ENCODE data around the gene DCLRE1B.

Gene DCLRE1B

GRCh38 chr1:113917400-113918082, 12.4 kb downstream of the DCLRE1B start:
- no peak for TF ChIP-seq CTCF (IDR thresholded peaks at IDR 0.05; ENCODE audit: insufficient read depth, low read length, poor library complexity, severe bottlenecking)
- DNase-seq (ENCODE audit: extremely low read depth, insufficient read length) = no peak
- peaks cover 3% of the 10 kb centered on the region for H3K36me3 ChIP-seq (ENCODE audit: control insufficient read depth, insufficient read depth, low read length)
- H3K27me3 ChIP-seq (replicated peaks; ENCODE audit: control insufficient read depth, insufficient read depth, low read length) = no peaks in the 10 kb centered on the region
- no peak overlapping the region for H3K4me3 ChIP-seq (replicated peaks; ENCODE audit: low read depth, low read length)

DNA sequence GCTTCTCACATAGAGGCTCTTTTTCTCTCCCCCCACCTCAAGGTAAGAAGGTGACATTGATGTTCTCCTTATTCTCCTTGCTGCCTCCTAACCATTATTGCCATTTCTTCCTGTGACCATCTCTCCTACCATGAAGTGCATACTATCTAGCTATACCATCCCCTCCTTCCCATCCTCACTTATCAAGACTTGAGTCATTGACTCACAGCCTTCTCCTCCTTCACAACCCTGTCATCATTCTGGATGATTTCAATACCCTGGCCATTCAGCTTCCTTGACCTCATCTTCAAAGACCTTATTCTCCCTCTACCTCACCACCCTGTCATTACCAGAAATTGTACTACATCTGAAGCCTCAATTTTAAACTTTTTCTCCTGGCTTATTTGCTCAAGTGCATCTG, 13.1 kb downstream of the DCLRE1B start:
- DNase-seq (ENCODE audit: extremely low read depth, insufficient read length) = no peak
- Histone ChIP-seq H3K4me3 (replicated peaks; ENCODE audit: low read depth, low read length) (no peak overlapping the region), H3K36me3 (ENCODE audit: control insufficient read depth, insufficient read depth, low read length) (no peaks in the 10 kb centered on the region), H3K27me3 (replicated peaks; ENCODE audit: control insufficient read depth, insufficient read depth, low read length) (no peaks in the 10 kb centered on the region)
- no peak for TF ChIP-seq CTCF (IDR thresholded peaks at IDR 0.05; ENCODE audit: insufficient read depth, low read length, poor library complexity, severe bottlenecking)

DNA sequence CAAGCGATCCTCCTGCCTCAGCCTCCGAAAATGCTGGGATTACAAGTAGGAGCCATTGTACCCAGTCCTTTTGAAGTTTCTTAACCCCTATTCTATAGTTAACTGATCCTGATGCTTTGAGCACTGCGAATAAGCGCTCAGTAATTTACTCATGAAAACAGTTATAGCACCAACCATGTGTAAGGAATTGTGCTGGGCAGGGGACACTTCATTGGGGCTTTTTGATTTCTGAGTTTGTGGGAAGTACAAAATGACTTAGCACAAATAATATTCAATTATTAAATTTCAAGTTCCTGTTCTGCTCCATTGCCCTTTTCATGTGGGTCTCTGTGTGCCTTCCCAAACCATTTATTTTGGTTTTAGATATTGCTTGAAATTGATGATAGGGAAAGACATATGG, 17.8 kb downstream of the DCLRE1B start:
- H3K36me3 ChIP-seq (ENCODE audit: control insufficient read depth, insufficient read depth, low read length) = no peaks in the 10 kb centered on the region
- no peak for DNase-seq (ENCODE audit: extremely low read depth, insufficient read length)
- no peaks in the 10 kb centered on the region for H3K27me3 ChIP-seq (replicated peaks; ENCODE audit: control insufficient read depth, insufficient read depth, low read length)
- H3K4me3 ChIP-seq (replicated peaks; ENCODE audit: low read depth, low read length) = no peak overlapping the region
- no peak for TF ChIP-seq CTCF (IDR thresholded peaks at IDR 0.05; ENCODE audit: insufficient read depth, low read length, poor library complexity, severe bottlenecking)

- Histone ChIP-seq H3K4me3 (replicated peaks; ENCODE audit: low read depth, low read length) (no peak overlapping the region), H3K36me3 (ENCODE audit: control insufficient read depth, insufficient read depth, low read length) (no peaks in the 10 kb centered on the region), H3K27me3 (replicated peaks; ENCODE audit: control insufficient read depth, insufficient read depth, low read length) (no peaks in the 10 kb centered on the region)
- DNase-seq (ENCODE audit: extremely low read depth, insufficient read length) = no peak
- no peak for TF ChIP-seq CTCF (IDR thresholded peaks at IDR 0.05; ENCODE audit: insufficient read depth, low read length, poor library complexity, severe bottlenecking)
Observed at GRCh38 chr1:113924473-113924872, 19.3 kb downstream of the DCLRE1B start.

DNA sequence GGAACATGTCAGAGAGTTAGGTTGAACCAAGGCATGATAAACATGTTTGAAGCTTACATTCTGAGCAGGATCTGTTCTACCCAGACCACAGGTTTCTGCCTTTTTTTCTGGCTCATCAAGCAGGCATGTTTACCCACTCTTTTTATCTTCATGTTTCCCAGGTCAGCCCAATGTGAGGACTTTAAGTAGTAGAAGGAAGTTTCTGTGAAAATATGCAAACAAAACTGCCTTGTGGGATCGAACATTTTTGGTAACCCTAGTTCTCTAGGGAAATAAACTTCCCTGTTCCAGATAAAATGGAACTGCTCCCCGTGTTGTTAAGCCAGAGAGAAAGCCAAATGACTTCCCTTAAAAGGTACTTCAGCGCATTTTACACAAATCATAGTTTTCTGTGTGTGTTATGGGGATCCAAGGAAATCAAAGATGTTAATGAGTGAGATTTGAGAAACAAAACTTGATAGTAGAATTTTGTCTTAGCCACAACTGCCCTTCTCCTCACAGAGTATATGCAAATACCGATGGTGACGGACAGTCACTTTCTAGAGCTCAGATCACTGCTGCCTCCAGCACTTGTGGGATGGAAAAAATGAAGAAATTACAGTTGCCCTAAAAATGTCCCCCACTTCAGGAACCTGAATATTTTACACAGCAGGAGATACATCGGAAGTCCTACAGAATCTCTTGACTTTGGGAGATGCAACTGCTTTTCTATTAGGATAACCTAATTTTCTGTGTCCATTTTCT, 23.2 kb downstream of the DCLRE1B start:
- Histone ChIP-seq H3K36me3 (ENCODE audit: control insufficient read depth, insufficient read depth, low read length) (no peaks in the 10 kb centered on the region), H3K27me3 (replicated peaks; ENCODE audit: control insufficient read depth, insufficient read depth, low read length) (no peaks in the 10 kb centered on the region), H3K4me3 (replicated peaks; ENCODE audit: low read depth, low read length) (peak overlapping the region; percentile 72)
- no peak for DNase-seq (ENCODE audit: extremely low read depth, insufficient read length)
- TF ChIP-seq CTCF (IDR thresholded peaks at IDR 0.05; ENCODE audit: insufficient read depth, low read length, poor library complexity, severe bottlenecking) = no peak

Data from GM06990 (cell line).